Keratinocyte (primary cell): Measurements from ENCODE around the gene PALB2. TPM values are rescaled to one million over a fixed set of nuclear protein-coding genes. Genes with fewer than 3 reads are reported as not detected.

Experiments
- DNase-seq: peaks from one replicate; pipeline ENCODE4 v3.0.0-alpha.2; 2011; ENCODE audit warnings: low read depth, missing footprints, low spot score
- FAIRE-seq: peaks from 2 replicates; lab custom pipeline; 2011; peaks lifted over from hg19 to GRCh38; lab: Jason Lieb, UNC
- H2AFZ ChIP-seq: 2 replicates; pipeline ENCODE4 v1.6.0; 2012; ENCODE audit warnings: low read length, control low read depth, inconsistent platforms; ENCODE audit not compliant: control insufficient read depth
- H3K27ac ChIP-seq: 2 replicates; pipeline ENCODE4 v1.5.1; 2011; ENCODE audit warnings: low read length; ENCODE audit not compliant: control insufficient read depth, insufficient read depth
- H3K27me3 ChIP-seq: 3 replicates; pipeline ENCODE4 v1.6.0; 2011; ENCODE audit warnings: low read length; ENCODE audit not compliant: control insufficient read depth, insufficient read depth; ENCODE audit errors: extremely low read depth
- H3K36me3 ChIP-seq, 2 experiments: 2 replicates in 1 of 2; 3 replicates in 1 of 2; pipeline ENCODE4 v1.5.1; 2011; ENCODE audit warnings: low read length in 2 of 2, mild to moderate bottlenecking in 1 of 2; ENCODE audit not compliant: control insufficient read depth in 2 of 2, insufficient read depth in 2 of 2; ENCODE audit errors: extremely low read depth in 1 of 2
- H3K4me1 ChIP-seq: 3 replicates; pipeline ENCODE4 v1.5.1; 2011; ENCODE audit warnings: low read length; ENCODE audit not compliant: control insufficient read depth, insufficient read depth; ENCODE audit errors: extremely low read depth
- H3K4me2 ChIP-seq: 3 replicates; pipeline ENCODE4 v1.6.0; 2011; ENCODE audit warnings: low read depth, low read length; ENCODE audit not compliant: control insufficient read depth, insufficient read depth; ENCODE audit errors: extremely low read depth
- H3K4me3 ChIP-seq, 3 experiments: fragments of 200-600 bp in 1 of 3; sonication (generic) in 1 of 3; 2 replicates in 2 of 3; 3 replicates in 1 of 3; pipeline ENCODE4 v1.5.1; 2011 to 2016; ENCODE audit warnings: low read length in 3 of 3, mild to moderate bottlenecking in 3 of 3, control low read depth in 2 of 3, inconsistent platforms in 1 of 3, low read depth in 1 of 3, mixed read lengths in 1 of 3, mixed run types in 1 of 3, moderate library complexity in 1 of 3; ENCODE audit not compliant: control insufficient read depth in 2 of 3, insufficient read depth in 2 of 3; ENCODE audit errors: extremely low read depth in 1 of 3
- H3K79me2 ChIP-seq: 2 replicates; pipeline ENCODE4 v1.6.0; 2012; ENCODE audit warnings: low read length; ENCODE audit not compliant: control insufficient read depth, insufficient read depth
- H3K9ac ChIP-seq: 3 replicates; pipeline ENCODE4 v1.6.0; 2011; ENCODE audit warnings: low read length; ENCODE audit not compliant: control insufficient read depth, insufficient read depth; ENCODE audit errors: extremely low read depth
- H3K9me1 ChIP-seq: 3 replicates; pipeline ENCODE4 v1.6.0; 2011; ENCODE audit warnings: low read length; ENCODE audit not compliant: control insufficient read depth, insufficient read depth; ENCODE audit errors: extremely low read depth
- H3K9me3 ChIP-seq: 2 replicates; pipeline ENCODE4 v1.5.1; 2012; ENCODE audit warnings: low read depth, low read length; ENCODE audit not compliant: control insufficient read depth
- H4K20me1 ChIP-seq: 3 replicates; pipeline ENCODE4 v1.6.0; 2011; ENCODE audit warnings: low read length; ENCODE audit not compliant: control insufficient read depth, insufficient read depth; ENCODE audit errors: extremely low read depth
- CTCF ChIP-seq, 3 experiments: IDR thresholded peaks in 1 of 3; conservative IDR thresholded peaks in 1 of 3; optimal IDR thresholded peaks in 1 of 3; 2 replicates in 2 of 3; 3 replicates in 1 of 3; pipeline versions ENCODE3 to v1.5.1; 2011; ENCODE audit warnings: low read length in 3 of 3, mild to moderate bottlenecking in 3 of 3, moderate library complexity in 2 of 3, control low read depth in 1 of 3, inconsistent platforms in 1 of 3; ENCODE audit not compliant: insufficient read depth in 2 of 3; ENCODE audit errors: extremely low read depth in 1 of 3
- EZH2 ChIP-seq: IDR thresholded peaks from one replicate; pipeline ENCODE4 v1.6.1; 2012; ENCODE audit warnings: inconsistent platforms, mild to moderate bottlenecking, low read length, moderate library complexity
- dilution Hi-C: fragments of 300-500 bp; cut with MboI; formaldehyde crosslinking; loops from one replicate; pipeline ENCODE4 v1.7.0; 2020; ENCODE audit warnings: low sequenced_read_pairs; ENCODE audit not compliant: extremely low pct_ligation_motif_present
- polyA plus RNA-seq, 5 experiments: library from polyadenylated mRNA; depleted of rRNA in 3 of 5; stranded (reverse) in 3 of 5; stranded (forward) in 1 of 5; unstranded in 1 of 5; fragments of >200 nt; gene quantifications; 1 replicate in 1 of 5; 2 replicates in 3 of 5; 3 replicates in 1 of 5; pipeline versions ENCODE4 v1.2.1 to v1.2.3, GENCODE V29; 2011 to 2012; ENCODE audit warnings: missing spikeins in 2 of 5, low read depth in 1 of 5, low replicate concordance in 1 of 5

The PALB2 gene
- polyA plus RNA-seq, 1 donor (not counting 4 experiments of a cell fraction or from before 2014, with no cell fraction given): 18.7 TPM

GRCh38 chr16:23667355-23667659 lies 26.2 kb upstream of the PALB2 start:
- H3K36me3 ChIP-seq: peaks cover 25 to 37% of the 10 kb centered on the region in 2 experiments
- peaks cover 6% of the 10 kb centered on the region for H3K9me1 ChIP-seq
- H3K9me3 ChIP-seq: no peaks in the 10 kb centered on the region

GRCh38 chr16:23666571-23667354 lies 25.7 kb upstream of the PALB2 start:
- TF ChIP-seq CTCF (optimal IDR thresholded peaks at IDR 0.05 in 1 of 3, IDR thresholded peaks at IDR 0.05 in 1 of 3, conservative IDR thresholded peaks at IDR 0.05 in 1 of 3; ENCODE audit: extremely low read depth in 1 of 3, insufficient read depth in 2 of 3, low read length in 3 of 3) (no peak), EZH2 (no peak)
- FAIRE-seq (no peak), DNase-seq (no peak)
- H3K27me3 ChIP-seq: no peaks in the 10 kb centered on the region
- H3K36me3 ChIP-seq: peaks cover 29 to 38% of the 10 kb centered on the region in 2 experiments
- no peaks in the 10 kb centered on the region for H4K20me1 ChIP-seq
- dilution Hi-C loops: no loop called here
- H3K9ac ChIP-seq: no peak overlapping the region
- peaks cover 6% of the 10 kb centered on the region for H3K9me1 ChIP-seq
- no peak overlapping the region for H3K4me2 ChIP-seq
- H3K9me3 ChIP-seq: no peaks in the 10 kb centered on the region
- peaks cover 16% of the 10 kb centered on the region for H3K4me1 ChIP-seq
- no peak overlapping the region for H3K4me3 ChIP-seq
- no peaks in the 10 kb centered on the region for H3K79me2 ChIP-seq
- no peak overlapping the region for H2AFZ ChIP-seq
- no peak overlapping the region for H3K27ac ChIP-seq

More at GRCh38 chr16:23667355-23667659, 26.2 kb upstream of the PALB2 start:
- no peak overlapping the region for H3K4me3 ChIP-seq
- no peak for DNase-seq
- H3K4me1 ChIP-seq: peaks cover 16% of the 10 kb centered on the region
- no peak overlapping the region for H2AFZ ChIP-seq
- no peak overlapping the region for H3K27ac ChIP-seq
- no peaks in the 10 kb centered on the region for H4K20me1 ChIP-seq
- no peaks in the 10 kb centered on the region for H3K79me2 ChIP-seq
- dilution Hi-C loops: no loop called here
- no peak overlapping the region for H3K9ac ChIP-seq
- no peak for TF ChIP-seq CTCF (optimal IDR thresholded peaks at IDR 0.05 in 1 of 3, IDR thresholded peaks at IDR 0.05 in 1 of 3, conservative IDR thresholded peaks at IDR 0.05 in 1 of 3; ENCODE audit: extremely low read depth in 1 of 3, insufficient read depth in 2 of 3, low read length in 3 of 3)
- no peak for TF ChIP-seq EZH2
- FAIRE-seq: no peak
- no peak overlapping the region for H3K4me2 ChIP-seq
- no peaks in the 10 kb centered on the region for H3K27me3 ChIP-seq
